BE2C (cell line): ENCODE data around the gene RRM2.

Source experiments
- DNase-seq: peaks from one replicate; pipeline ENCODE4 v3.0.0-alpha.2; 2020
- H3K27me3 ChIP-seq: fragments of 250-450 bp; sonication (Bioruptor Pico); 2 replicates; pipeline ENCODE4 v1.5.1; 2020; ENCODE audit warnings: mild to moderate bottlenecking
- H3K36me3 ChIP-seq: fragments of 250-450 bp; sonication (Bioruptor Pico); 2 replicates; pipeline ENCODE4 v1.5.1; 2020; ENCODE audit warnings: mild to moderate bottlenecking
- H3K4me1 ChIP-seq: fragments of 250-450 bp; sonication (Bioruptor Pico); 2 replicates; pipeline ENCODE4 v1.5.1; 2020
- H3K4me3 ChIP-seq: 2 replicates; pipeline ENCODE4 v1.5.1; 2011; ENCODE audit warnings: low read depth, low read length
- H3K9me3 ChIP-seq: fragments of 250-450 bp; sonication (Bioruptor Pico); 2 replicates; pipeline ENCODE4 v1.5.1; 2020
- TF ChIP-seq, protein P1 (sequence below): IDR thresholded peaks from 2 replicates; pipeline ENCODE4 v1.5.1; 2012; ENCODE audit warnings: mild to moderate bottlenecking, low read depth, low read length

Gene RRM2

DNA sequence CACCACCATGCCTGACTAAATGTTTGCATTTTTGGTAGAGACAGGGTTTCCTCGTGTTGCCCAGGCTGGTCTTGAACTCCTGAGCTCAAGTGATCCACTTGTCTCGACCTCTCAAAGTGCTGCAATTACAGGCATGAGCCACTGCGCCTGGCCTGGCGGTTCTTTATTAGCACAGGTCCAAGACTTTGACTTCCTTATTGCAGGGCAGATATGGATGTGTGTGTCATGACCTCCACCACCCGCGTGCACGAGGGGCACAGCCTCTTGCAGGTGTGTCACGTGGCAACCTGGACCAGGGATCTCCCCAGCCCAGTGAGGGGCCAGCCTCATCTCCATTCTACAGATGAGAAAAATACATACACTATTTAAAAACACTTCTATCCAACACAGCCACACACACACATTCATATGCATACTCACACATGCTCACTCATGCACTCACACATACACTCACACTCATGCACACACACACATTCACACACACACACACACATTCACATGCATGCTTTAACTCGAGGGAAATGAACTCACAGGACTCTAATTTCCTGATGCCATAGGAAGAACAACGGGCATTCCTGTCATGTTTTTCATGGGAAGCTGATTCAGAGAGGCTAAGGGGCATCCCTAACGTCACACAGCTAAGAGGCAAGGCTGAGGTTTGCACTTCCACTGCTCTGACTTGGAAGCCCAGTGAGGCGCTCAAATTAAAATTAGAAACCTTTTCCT lies 38.8 kb downstream of the RRM2 start:
- no peak for DNase-seq
- no peaks in the 10 kb centered on the region for H3K4me1 ChIP-seq
- no peaks in the 10 kb centered on the region for H3K27me3 ChIP-seq
- no peak overlapping the region for H3K4me3 ChIP-seq
- no peaks in the 10 kb centered on the region for H3K9me3 ChIP-seq
- no peaks in the 10 kb centered on the region; the same call in 1 of the 2 replicates for H3K36me3 ChIP-seq
- TF ChIP-seq, protein P1, sequence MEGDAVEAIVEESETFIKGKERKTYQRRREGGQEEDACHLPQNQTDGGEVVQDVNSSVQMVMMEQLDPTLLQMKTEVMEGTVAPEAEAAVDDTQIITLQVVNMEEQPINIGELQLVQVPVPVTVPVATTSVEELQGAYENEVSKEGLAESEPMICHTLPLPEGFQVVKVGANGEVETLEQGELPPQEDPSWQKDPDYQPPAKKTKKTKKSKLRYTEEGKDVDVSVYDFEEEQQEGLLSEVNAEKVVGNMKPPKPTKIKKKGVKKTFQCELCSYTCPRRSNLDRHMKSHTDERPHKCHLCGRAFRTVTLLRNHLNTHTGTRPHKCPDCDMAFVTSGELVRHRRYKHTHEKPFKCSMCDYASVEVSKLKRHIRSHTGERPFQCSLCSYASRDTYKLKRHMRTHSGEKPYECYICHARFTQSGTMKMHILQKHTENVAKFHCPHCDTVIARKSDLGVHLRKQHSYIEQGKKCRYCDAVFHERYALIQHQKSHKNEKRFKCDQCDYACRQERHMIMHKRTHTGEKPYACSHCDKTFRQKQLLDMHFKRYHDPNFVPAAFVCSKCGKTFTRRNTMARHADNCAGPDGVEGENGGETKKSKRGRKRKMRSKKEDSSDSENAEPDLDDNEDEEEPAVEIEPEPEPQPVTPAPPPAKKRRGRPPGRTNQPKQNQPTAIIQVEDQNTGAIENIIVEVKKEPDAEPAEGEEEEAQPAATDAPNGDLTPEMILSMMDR: no peak

DNA sequence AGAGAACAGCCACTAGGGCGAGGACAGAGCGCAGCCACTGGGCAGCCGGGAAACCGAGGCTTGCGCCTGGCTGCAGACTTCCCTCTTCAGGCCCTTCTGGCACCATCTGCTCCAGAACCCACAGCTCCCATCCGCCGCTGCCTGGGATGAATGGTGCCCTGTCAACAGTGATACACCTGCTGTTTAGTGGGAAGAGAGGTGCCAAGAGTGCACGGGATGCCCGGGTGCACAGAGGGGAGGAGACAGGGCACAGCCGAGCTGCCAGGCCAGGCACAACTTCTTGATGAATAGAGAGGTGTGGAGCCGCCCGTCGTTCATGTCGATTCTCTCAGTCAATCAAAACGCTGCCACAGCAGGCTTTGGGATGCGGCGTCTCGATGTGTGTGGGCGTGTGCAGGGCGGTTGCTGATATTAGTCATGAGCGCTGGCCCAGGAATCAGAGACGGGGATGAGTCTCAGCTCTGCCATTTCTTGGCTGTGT lies 39.5 kb downstream of the RRM2 start:
- H3K36me3 ChIP-seq: no peaks in the 10 kb centered on the region; the same call in 1 of the 2 replicates
- no peaks in the 10 kb centered on the region for H3K4me1 ChIP-seq
- H3K4me3 ChIP-seq: no peak overlapping the region
- no peak for DNase-seq
- TF ChIP-seq, protein P1: no peak
- H3K9me3 ChIP-seq: no peaks in the 10 kb centered on the region
- H3K27me3 ChIP-seq: no peaks in the 10 kb centered on the region

DNA sequence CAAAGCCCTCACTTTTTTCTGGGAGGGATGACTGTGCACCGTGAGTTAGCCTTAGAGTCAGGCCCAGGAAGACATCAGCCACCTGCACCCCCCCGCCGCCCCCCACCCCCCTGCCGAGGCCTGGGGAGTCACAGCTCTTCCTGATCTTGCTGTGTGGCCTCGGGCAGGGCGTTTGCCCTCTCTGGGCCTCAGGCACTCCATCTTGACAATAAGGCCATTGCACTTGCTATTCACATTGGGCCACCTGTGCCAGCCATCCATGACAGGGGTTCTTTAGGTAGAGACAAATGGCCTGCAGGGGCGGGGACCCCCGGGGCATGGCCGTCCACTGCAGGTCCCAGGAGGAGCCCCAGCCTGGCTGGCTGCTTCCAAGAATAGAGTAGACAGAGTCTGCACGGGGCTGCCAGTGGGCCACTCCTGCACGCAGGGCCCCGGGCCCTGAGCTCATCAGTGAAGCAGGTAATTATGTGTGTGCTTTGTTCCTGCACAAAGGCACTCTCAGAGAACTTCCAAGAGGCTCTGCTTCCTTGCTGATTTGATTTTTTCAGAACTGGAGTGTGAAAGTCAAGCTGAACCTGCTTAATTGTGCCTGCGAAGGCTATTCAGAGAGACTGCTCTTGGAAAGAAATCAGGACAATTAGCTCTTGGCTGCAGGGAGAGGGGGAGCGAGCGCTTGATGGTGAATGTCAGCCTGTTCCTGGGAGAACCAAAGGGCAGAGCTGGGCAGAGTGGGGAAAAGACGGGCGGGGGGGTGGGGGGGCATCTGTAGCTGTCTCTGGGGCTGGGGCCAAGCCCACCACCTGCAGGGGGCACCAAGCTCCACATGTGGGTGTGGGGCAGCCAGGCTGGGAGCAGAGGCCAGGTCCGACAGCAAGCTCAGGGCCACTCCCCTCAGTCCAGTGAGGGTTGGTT lies 40.3 kb downstream of the RRM2 start:
- TF ChIP-seq, protein P1: peak; percentile 22; the same call in 1 of the 2 replicates
- peak; percentile 59 for DNase-seq
- H3K4me1 ChIP-seq: no peaks in the 10 kb centered on the region
- H3K36me3 ChIP-seq: no peaks in the 10 kb centered on the region; the same call in 1 of the 2 replicates
- no peak overlapping the region for H3K4me3 ChIP-seq
- H3K27me3 ChIP-seq: no peaks in the 10 kb centered on the region
- no peaks in the 10 kb centered on the region for H3K9me3 ChIP-seq

DNA sequence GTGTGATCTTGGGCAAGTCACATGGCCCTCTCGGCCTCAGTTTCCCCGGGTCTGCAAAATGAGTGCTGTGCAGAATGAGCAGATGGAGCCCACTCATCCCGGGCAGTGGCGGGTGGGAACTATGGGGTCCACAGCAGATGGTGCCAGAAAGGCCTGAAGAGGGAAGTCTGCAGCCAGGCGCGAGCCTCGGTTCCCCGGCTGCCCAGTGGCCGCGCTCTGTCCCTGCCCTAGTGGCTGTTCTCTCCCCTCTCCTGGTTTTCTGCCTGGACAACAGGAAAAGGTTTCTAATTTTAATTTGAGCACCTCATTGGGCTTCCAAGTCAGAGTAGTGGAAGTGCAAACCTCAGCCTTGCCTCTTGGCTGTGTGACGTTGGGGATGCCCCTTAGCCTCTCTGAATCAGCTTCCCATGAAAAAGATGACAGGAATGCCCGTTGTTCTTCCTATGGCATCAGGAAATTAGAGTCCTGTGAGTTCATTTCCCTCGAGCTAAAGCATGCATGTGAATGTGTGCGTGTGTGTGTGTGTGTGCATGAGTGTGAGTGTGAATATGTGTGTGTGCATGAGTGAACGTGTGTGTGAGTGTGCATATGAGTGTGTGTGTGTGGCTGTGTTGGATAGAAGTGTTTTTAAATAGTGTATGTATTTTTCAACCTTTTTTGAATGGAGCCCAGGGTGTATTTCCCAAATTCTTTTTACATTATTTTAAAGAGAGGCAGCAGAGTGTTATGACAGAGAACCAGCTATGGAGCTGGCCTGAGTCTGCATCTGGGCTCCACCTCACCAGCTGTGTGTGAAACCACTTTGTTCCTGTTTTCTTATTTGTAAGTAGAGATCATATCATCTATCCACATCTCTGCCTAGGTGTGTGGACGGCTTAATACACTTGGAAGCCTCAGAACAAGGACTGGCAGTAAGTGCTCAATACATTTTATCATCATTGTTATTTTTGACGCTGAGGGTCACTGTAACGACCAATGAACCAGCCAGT lies 41.3 kb downstream of the RRM2 start:
- Histone ChIP-seq H3K36me3 (no peaks in the 10 kb centered on the region; the same call in 1 of the 2 replicates), H3K4me3 (no peak overlapping the region), H3K27me3 (no peaks in the 10 kb centered on the region), H3K9me3 (no peaks in the 10 kb centered on the region), H3K4me1 (no peaks in the 10 kb centered on the region)
- no peak for DNase-seq
- TF ChIP-seq, protein P1: 0 out of 2 replicates have a peak, but pooled peaks have one; percentile 0

DNA sequence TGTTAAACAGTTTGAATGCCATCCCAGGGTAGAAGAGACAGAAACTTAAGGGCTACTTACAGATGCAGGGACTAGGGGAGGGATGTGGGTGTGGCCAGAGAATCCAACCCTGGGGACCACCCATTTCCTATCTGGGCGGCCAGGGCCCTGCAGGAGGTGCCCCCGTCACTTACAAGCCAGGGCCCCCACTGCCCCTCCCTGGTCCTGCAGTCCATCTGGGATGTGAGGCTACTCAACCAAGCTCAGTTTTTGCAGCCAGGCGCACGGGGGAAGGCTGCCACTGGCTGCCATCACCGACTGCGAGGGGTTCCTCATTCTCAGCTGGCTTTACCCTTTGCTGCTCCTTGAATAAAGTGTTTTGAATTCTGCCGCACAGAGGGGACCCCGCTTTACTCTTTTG lies 42.1 kb downstream of the RRM2 start:
- DNase-seq: no peak
- TF ChIP-seq, protein P1: no peak
- Histone ChIP-seq H3K4me1 (no peaks in the 10 kb centered on the region), H3K36me3 (no peaks in the 10 kb centered on the region; the same call in 1 of the 2 replicates), H3K4me3 (no peak overlapping the region), H3K9me3 (no peaks in the 10 kb centered on the region), H3K27me3 (no peaks in the 10 kb centered on the region)
